NCI-H524 (cell line): Measurements from ENCODE around the gene FAM83C.

Experiments
- DNase-seq, 2 experiments: peaks; one replicate each; lab custom pipeline; 2025; lab: John Stamatoyannopoulos, UW

FAM83C gene

GRCh38 chr20:35283441-35284266 lies 8.6 kb downstream of the FAM83C start:
- DNase-seq, result no peak

DNA sequence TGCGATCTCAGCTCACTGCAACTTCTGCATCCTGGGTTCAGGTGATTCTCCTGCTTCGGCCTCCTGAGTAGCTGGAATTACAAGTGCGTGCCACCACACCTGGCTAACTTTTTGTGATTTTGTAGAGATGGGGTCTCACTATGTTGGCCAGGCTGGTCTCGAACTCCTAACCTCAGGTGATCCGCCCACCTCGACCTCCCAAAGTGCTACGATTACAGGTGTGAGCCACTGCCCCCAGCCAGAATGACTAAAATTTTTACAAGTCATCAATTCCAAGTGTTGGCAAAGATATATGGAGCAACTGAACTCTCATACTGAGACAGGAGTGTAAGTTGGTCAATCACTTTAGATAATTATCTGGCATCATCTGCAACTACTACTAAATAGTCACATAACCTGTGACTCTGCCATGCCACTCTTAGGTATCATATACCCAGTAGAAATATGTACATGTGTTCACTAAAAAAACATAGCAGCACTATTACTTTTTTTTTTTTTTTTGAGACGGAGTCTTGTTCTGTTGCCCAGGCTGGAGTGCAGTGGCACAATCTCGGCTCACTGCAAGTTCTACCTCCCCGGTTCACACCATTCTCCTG lies 10.6 kb downstream of the FAM83C start:
- no peak for DNase-seq

DNA sequence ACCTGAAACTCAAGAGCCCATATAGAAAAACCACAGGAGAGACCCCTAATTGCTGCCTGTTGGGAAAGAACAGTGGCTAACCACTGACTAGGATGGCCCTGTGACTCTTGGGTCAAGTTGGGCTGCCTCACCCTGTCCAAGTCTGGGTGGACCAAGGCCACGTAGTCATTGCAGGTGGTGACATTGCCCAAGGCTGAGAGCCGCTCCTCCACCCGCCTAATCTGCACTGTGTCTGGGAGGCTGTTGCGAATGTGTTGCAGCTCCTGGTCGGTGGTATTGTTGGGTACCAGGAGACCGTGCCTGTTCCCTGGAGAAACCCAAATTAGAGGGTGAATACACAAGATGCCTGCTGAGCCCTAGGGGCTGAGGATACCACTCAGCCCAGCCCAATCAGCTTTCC lies 11.7 kb downstream of the FAM83C start:
- no peak for DNase-seq

- no peak for DNase-seq
Measured at GRCh38 chr20:35279533-35280174, 12.6 kb downstream of the FAM83C start.

DNA sequence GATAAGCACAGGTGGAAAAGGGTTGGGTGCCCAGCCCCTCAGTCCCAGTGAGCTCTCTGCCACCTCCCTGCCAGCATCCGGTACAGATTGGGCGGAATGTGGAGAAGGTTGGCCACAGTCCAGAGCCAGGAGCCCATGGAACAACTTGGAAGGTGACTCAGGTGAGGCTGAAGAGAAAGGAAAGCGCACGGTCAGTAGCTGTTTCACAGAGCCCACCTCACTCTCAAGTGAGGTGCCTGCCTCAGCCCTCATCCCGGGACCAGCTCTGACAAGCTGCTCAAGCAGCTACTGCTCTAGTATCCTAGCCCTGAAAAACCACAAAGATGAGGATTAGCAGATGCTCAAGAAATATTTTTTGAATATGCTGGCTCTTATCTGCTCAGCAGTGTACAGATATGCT lies 13.2 kb downstream of the FAM83C start:
- DNase-seq, result no peak

DNA sequence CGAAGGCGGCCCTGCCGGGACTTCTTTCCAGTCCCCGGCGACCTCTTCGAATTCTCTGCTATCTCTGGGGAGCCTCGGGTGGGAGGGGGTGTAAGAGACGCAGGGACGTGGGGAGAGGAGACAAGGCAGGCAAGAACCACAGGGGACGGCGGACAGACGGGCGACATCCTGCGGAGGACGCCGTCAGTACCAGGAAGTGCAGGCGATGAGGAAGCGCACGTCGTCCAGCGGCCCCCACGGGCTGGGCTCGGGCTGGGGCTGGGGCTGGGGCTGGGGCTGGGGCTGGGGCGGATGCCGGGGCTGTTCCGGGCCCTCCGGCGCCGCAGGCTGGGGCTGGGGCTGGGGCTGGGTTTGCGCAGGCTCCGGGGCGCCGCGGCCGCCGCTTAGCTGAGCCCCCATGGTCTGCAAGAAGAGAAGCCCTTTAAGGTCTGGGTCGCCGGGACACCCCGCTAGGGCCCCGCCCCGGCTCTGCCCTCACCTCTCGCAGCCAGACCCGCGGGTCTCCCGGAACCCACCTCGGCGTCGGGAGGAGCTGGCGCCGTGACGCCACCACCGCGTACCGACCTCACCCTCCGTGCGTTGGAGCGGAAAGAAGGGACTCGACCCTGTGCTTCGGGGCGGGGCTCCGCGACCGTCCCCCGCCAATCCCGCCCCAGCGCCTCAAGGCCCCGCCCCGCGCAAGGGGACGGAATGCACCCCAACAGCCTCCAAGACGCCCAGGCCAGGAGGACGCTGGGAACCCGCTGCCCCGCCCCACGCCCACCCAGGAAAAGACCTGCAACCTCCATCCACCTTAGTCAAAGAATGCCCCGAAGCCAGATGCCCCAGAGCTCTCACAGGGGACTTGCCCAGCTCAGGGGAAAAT lies 14.5 kb downstream of the FAM83C start, which contains the start of gene MMP24OS:
MMP24OS (minus strand) TSS at position 592 of the 865 bp plus-strand sequence; CDS start at position 399, 193 bp downstream.
- peak; percentile 65 to 83 for DNase-seq

- no peak for DNase-seq
Measured at GRCh38 chr20:35277127-35277526, 15.1 kb downstream of the FAM83C start.

- DNase-seq, result no peak
Measured at GRCh38 chr20:35276408-35276807, 15.8 kb downstream of the FAM83C start.

DNA sequence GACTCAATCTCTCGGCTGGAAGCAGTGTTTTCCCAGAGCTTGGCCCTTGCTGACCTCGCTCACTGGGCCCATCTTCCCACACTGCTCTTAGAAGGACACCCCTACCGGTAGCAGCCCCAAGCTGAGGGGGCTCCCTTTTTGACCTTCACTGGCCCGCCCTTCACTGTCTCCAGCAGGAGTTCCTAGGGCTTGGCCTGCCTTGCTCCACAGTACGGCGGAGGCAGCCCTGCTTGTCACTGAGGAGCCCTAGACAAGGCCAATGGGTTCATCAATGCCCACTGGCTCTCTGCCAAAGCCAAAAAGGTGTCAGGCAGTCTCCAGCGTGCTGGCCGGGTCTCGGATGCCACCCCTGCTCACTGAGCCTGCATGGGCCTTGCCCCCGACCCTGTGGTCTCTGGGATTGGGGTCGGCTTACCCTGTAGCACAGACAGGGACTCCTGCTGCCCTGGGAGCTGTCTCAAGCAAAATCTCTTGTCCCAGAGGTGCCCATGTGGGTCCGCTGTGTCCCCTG lies 16.4 kb downstream of the FAM83C start:
- no peak for DNase-seq

DNA sequence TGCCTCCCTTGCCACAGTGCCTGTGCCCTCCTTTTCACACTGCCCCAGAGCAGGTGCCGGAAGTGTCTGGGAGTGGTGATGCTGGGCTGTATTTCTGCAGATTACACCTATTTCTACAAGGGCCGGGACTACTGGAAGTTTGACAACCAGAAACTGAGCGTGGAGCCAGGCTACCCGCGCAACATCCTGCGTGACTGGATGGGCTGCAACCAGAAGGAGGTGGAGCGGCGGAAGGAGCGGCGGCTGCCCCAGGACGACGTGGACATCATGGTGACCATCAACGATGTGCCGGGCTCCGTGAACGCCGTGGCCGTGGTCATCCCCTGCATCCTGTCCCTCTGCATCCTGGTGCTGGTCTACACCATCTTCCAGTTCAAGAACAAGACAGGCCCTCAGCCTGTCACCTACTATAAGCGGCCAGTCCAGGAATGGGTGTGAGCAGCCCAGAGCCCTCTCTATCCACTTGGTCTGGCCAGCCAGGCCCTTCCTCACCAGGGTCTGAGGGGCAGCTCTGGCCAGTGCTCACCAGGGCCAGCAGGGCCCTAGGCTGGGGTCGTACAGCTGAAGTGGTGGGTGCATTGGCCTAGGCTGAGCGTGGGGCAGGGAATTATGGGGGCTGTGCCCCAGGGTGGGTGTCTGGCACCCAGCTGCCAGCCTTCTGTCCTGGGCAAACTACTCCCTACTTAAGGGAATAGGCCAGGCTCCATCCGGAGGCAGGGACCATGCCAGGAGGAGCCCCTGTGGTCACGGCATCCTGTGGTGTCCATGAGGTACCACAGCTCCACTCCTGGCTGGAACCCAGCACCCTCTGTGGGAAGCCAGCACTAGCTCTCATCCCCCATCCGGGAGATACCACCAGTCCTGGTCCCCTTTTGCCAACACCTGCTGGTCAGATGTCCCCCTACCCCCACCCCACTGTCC lies 17.8 kb downstream of the FAM83C start:
- DNase-seq, result no peak

- DNase-seq, result peak in 1 of 2 experiments; percentile 61
Measured at GRCh38 chr20:35273449-35274171, 18.6 kb downstream of the FAM83C start.

DNA sequence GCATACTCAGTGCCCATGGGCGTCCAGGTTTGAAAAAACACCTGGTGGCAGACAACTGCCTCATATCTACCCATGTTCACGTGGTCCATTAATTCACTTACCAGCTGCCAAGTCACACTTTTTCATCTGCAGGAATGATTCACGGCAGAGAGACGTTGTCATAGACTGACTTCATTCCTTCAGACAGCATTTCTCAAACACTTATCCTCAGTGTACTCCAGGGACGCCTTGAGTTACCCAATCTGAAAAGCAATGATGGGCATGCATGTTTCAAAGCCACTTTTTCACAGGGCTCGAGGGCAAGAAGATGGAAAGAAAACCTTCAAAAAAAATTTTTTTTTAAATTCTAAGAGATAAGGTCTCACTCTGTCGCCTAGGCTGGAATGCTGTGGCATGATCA lies 20.3 kb downstream of the FAM83C start:
- no peak for DNase-seq

DNA sequence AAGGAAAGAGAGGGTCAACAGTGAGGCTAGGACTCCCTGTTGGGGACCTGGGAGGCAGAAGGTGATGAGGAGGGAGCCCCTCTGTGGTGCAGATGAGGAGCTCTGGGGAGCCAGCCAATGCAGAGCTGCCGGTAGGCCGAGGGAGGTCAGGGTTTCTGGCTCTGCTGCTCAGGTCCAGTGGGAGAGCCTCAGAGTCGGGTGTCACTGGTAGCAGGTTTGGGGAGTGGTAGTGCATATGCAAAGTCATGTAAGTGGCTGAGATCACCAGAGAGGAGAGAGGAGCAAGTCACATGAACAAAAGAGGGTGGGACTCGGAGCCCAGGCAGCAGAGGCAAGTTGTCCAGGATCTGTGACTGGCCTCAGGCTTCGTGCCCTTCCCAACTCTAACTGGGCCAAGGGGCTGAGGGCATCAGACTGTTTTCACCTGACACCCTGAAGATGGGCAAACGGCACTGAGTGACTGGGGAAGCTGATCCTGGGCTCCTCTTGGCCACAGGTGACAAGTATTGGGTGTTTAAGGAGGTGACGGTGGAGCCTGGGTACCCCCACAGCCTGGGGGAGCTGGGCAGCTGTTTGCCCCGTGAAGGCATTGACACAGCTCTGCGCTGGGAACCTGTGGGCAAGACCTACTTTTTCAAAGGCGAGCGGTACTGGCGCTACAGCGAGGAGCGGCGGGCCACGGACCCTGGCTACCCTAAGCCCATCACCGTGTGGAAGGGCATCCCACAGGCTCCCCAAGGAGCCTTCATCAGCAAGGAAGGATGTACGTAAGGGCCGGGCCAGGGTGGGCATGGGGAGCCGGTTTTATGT lies 20.9 kb downstream of the FAM83C start:
- no peak for DNase-seq

DNA sequence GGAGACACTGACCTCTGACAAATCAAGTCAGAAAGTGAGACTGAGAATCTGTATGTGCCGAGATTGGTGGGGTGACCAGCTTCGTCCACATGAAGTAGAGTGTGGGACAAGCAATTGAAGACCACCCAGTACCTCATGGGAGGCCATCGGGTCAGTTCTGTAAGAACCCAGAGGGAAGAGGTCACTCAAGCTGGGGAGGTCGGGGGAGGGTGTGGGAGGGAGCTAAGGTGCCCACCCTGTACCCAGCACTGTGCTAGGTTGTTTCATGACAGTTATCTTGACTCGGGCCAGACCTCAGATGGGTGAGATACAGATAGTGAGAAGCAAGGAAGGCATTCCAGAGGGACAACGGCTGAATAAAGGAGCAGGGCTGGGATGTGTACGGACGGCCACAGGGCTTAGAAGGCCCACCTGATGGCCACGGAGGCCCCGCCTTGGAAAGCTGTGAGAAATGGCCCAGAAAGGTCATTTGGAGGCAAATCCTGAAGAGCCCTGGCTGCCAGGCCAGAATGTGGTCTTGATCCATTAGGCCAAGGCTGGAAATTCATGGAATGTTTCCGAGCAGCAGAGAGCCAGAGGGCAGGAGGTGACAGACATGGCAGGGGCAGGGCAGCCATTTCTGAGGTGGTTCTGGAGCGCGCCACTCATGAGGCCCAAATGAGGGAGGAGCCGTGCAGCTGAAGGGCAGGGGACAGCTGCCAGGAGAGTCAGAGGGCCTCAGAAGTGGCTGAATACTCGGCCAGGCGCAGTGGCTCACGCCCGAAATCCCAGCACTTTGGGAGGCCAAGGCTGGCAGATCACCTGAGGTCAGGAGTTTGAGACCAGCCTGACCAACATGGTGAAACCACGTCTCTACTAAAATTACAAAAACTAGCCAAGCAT lies 22.0 kb downstream of the FAM83C start:
- DNase-seq, result no peak

GRCh38 chr20:35269055-35269781 lies 23.0 kb downstream of the FAM83C start:
- peak; percentile 48 to 59 for DNase-seq

DNA sequence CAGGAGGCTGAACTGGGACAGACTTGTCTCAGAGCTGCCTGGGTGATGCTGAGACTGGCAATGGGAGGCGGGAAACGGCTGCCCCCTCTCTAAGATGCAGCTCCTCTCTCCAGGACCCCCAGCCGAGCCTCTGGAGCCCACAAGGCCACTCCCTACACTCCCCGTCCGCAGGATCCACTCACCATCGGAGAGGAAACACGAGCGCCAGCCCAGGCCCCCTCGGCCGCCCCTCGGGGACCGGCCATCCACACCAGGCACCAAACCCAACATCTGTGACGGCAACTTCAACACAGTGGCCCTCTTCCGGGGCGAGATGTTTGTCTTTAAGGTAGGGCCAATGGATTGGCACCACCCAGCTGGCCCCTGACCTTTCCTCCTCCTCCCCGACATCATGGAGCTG lies 25.1 kb downstream of the FAM83C start:
- DNase-seq, result no peak

- peak in 1 of 2 experiments; percentile 26 for DNase-seq
Measured at GRCh38 chr20:35264755-35265154, 27.5 kb downstream of the FAM83C start.
